ENCODE data around the gene TAF15.

The TAF15 gene

DNA sequence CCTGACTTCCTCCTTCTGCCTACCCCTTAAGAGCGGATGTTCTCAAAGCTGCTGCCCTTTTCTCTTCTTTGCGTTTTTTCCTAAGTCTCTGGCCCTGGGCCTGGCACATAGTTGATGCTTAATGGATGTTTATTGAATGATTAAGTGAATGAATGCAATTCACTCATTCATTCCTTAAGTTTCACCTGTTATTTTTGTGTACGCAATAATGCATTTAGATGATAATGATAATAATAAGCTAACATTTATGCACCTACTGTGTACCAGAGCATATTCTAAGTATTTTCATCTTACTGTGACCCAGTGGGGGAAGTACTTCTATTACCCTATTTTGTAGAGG, 66.5 kb downstream of the TAF15 start:
- no peak for DNase-seq (ENCODE audit: low read depth)
- no peak overlapping the region for H3K4me3 ChIP-seq (ENCODE audit: control insufficient read depth, low read depth, low read length)
- TF ChIP-seq, protein P1, sequence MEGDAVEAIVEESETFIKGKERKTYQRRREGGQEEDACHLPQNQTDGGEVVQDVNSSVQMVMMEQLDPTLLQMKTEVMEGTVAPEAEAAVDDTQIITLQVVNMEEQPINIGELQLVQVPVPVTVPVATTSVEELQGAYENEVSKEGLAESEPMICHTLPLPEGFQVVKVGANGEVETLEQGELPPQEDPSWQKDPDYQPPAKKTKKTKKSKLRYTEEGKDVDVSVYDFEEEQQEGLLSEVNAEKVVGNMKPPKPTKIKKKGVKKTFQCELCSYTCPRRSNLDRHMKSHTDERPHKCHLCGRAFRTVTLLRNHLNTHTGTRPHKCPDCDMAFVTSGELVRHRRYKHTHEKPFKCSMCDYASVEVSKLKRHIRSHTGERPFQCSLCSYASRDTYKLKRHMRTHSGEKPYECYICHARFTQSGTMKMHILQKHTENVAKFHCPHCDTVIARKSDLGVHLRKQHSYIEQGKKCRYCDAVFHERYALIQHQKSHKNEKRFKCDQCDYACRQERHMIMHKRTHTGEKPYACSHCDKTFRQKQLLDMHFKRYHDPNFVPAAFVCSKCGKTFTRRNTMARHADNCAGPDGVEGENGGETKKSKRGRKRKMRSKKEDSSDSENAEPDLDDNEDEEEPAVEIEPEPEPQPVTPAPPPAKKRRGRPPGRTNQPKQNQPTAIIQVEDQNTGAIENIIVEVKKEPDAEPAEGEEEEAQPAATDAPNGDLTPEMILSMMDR (conservative IDR thresholded peaks at IDR 0.05; ENCODE audit: control insufficient read depth, insufficient read depth, low read depth, low read length), result no peak

DNA sequence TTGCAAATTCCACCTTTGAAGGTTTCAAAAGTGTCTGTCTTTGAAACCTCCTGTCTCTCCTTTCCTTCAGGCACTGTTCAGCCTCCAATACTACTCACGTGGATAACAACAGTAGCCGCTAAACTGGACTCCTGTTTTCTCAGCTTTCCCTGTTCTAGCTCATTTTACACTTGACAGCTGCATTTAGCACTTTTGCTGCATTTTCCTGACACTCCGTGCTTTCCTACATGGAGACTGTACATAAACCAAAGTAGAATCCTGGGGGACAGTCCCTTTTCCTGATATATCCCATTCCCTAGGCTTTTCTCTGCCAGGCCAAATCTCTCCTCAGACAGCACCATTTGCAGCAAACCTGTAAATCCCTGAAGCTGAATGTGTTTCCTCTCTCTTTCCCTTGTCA, 67.2 kb downstream of the TAF15 start:
- H3K4me3 ChIP-seq (ENCODE audit: control insufficient read depth, low read depth, low read length), result no peak overlapping the region
- DNase-seq (ENCODE audit: low read depth), result no peak
- TF ChIP-seq, protein P1 (conservative IDR thresholded peaks at IDR 0.05; ENCODE audit: control insufficient read depth, insufficient read depth, low read depth, low read length), result no peak

DNA sequence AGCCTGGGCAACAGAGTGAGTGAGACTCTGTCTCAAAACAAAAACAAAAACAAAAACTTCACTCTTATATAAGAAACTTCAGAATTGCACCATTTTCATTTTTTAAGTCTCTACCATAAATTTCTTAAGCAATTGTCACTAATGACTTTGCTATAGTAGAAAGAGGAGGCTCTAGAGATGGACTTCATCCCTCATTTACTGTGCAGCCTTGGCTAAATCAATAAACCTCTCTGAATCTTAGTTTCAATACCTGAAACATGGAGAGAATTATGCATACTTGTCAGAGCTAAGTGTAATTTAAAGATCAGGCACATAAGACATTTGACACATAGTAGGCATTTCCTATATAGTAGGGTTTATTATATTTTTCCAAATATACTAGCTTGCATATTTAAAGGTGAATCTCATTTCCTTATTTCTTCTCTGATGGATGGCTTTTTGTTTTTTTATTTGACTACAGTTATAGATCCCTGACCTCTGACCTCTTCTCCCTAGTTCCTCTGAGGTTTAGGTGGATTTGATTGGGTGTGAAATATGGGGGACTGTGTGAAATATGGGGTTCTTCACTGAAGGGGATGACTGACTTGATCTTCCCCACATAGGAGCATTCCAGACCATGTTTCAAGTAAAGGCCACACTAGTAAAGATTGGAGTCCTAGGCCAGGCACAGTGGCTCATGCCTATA, 68.2 kb downstream of the TAF15 start:
- TF ChIP-seq, protein P1 (conservative IDR thresholded peaks at IDR 0.05; ENCODE audit: control insufficient read depth, insufficient read depth, low read depth, low read length), result no peak
- H3K4me3 ChIP-seq (ENCODE audit: control insufficient read depth, low read depth, low read length), result no peak overlapping the region
- no peak for DNase-seq (ENCODE audit: low read depth)

DNA sequence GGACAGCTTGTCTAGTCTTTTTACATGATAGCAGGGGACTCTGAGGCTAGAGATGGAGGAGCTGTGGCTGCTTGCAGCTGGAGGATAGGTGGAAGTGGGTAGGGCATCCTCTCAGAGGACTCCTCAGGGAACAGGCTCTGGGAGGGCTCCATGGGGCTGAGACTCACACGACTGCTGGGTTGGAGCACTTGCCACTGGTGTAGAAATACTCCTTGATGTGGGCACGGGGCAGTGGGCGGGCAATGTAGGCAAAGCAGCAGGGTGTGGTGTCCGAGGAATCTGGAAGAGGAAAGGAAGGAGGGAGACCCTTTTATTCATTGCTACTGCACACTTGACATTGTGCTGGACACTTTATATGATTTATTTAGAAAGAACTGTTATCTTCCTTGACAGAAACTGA, 69.1 kb downstream of the TAF15 start:
- TF ChIP-seq, protein P1 (conservative IDR thresholded peaks at IDR 0.05; ENCODE audit: control insufficient read depth, insufficient read depth, low read depth, low read length), result no peak
- H3K4me3 ChIP-seq (ENCODE audit: control insufficient read depth, low read depth, low read length), result no peak overlapping the region
- no peak for DNase-seq (ENCODE audit: low read depth)

DNA sequence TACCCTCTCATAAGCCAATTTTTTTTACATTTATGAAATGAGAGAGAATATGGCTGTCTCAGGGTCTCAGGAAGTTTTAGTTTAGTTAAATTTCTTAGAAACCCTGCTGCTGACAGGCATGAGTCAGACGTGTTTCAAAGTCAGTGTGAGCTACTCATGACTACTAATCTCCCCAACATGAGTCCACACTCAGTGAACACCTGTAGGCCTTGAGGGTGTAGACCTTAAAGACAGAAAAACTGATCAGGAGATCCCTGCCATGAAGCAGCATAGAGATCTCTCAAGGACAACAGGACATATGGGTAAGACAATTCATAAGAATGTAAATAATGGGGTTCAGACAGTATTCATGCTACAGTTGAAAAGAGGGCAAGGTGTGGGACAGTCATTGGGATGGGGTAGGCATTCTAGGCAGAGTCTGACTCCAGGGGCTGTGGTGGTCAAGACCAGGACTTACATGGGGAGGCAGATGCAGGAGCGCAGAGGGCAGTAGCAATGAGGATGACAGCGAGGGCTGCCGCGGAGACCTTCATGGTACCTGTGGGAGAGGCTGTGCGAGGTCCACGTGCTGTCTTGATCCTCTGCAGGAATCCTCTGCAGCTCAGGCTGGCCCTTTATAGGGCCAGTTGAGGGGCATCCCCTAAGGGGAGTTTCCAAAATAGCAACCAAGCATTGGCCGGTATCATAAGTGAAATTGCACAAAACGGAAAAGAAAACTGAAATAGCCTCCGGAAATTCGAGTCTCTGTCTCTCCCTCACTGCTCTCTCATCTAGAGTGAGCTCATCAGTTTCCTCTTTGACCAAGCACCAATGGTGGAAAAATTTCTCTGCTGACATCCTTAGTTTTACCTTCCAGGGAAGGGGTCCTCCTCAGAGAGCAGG, 70.7 kb downstream of the TAF15 start, which contains the start of gene CCL5:
Gene CCL5 (minus strand): TSS at position 588 of the 882 bp plus-strand sequence.
- no peak within 1 kb of the TSS for H3K4me3 ChIP-seq (ENCODE audit: control insufficient read depth, low read depth, low read length)
- peak; percentile 10 for DNase-seq (ENCODE audit: low read depth)
- TF ChIP-seq, protein P1 (conservative IDR thresholded peaks at IDR 0.05; ENCODE audit: control insufficient read depth, insufficient read depth, low read depth, low read length), result no peak

DNA sequence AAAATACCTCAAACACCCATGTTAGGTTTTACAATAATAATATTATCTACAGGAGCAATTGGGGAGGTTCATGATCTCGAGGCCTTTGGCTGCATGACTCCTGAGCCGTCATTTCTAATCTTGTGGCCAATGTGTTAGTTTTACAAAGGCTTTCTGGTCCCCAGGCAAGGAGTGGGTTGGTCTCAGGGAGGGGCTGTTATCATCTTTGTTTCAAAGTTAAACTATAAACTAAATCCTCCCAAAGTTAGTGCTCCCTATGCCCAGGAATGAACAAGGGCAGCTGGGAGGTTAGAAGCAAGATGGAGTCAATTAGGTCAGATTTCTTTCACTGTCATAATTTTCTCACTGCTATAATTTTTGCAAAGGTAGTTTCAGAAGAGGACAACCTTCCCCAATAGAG, 80.0 kb downstream of the TAF15 start:
- no peak overlapping the region for H3K4me3 ChIP-seq (ENCODE audit: control insufficient read depth, low read depth, low read length)
- no peak for DNase-seq (ENCODE audit: low read depth)
- TF ChIP-seq, protein P1 (conservative IDR thresholded peaks at IDR 0.05; ENCODE audit: control insufficient read depth, insufficient read depth, low read depth, low read length), result no peak

All from fibroblast of mammary gland (primary cell).